ENCODE results near the gene OSBPL7.

DNA sequence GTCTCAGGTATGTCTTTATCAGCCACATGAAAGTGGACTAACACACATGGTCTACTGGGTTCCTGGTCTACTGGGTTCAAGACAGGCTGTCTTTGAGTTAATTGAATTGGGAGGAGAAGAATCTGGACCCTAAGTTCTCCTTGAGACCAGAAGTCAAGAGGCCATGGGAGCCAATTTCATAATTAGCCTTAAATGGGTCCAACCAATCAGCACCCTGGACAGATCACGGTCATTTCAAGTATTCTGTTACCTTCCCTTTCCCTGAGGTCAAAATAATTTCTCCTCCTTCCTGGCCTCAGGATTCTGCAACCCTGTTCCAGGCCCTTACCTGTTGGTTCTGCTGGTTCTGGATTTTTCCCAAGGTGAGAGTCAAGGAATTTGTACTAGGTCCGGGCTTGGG is 23.8 kb downstream of the OSBPL7 start:
- TF ChIP-seq, protein P1, sequence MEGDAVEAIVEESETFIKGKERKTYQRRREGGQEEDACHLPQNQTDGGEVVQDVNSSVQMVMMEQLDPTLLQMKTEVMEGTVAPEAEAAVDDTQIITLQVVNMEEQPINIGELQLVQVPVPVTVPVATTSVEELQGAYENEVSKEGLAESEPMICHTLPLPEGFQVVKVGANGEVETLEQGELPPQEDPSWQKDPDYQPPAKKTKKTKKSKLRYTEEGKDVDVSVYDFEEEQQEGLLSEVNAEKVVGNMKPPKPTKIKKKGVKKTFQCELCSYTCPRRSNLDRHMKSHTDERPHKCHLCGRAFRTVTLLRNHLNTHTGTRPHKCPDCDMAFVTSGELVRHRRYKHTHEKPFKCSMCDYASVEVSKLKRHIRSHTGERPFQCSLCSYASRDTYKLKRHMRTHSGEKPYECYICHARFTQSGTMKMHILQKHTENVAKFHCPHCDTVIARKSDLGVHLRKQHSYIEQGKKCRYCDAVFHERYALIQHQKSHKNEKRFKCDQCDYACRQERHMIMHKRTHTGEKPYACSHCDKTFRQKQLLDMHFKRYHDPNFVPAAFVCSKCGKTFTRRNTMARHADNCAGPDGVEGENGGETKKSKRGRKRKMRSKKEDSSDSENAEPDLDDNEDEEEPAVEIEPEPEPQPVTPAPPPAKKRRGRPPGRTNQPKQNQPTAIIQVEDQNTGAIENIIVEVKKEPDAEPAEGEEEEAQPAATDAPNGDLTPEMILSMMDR (IDR thresholded peaks at IDR 0.05), result no peak
- no peak for TF ChIP-seq POLR2AphosphoS5 (IDR thresholded peaks at IDR 0.05; ENCODE audit: low read depth, low read length)
- TF ChIP-seq, protein P2, sequence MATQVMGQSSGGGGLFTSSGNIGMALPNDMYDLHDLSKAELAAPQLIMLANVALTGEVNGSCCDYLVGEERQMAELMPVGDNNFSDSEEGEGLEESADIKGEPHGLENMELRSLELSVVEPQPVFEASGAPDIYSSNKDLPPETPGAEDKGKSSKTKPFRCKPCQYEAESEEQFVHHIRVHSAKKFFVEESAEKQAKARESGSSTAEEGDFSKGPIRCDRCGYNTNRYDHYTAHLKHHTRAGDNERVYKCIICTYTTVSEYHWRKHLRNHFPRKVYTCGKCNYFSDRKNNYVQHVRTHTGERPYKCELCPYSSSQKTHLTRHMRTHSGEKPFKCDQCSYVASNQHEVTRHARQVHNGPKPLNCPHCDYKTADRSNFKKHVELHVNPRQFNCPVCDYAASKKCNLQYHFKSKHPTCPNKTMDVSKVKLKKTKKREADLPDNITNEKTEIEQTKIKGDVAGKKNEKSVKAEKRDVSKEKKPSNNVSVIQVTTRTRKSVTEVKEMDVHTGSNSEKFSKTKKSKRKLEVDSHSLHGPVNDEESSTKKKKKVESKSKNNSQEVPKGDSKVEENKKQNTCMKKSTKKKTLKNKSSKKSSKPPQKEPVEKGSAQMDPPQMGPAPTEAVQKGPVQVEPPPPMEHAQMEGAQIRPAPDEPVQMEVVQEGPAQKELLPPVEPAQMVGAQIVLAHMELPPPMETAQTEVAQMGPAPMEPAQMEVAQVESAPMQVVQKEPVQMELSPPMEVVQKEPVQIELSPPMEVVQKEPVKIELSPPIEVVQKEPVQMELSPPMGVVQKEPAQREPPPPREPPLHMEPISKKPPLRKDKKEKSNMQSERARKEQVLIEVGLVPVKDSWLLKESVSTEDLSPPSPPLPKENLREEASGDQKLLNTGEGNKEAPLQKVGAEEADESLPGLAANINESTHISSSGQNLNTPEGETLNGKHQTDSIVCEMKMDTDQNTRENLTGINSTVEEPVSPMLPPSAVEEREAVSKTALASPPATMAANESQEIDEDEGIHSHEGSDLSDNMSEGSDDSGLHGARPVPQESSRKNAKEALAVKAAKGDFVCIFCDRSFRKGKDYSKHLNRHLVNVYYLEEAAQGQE (IDR thresholded peaks at IDR 0.05; ENCODE audit: insufficient read depth in 1 of 2, low read depth in 2 of 2, low read length in 1 of 2), result peak; percentile 82 to 91
- TF ChIP-seq SIN3A (IDR thresholded peaks at IDR 0.05; ENCODE audit: borderline replicate concordance, insufficient read depth, low read depth, low read length), result no peak

All from Panc1 (cell line).